Epithelial cell of prostate (primary cell): ENCODE measurements around the gene PHACTR4.
A peak's percentile ranks its signal among the peaks of the same experiment; 100 is the strongest.
"Not testable (repeated sequence)": the region's sequence is repeated elsewhere in the genome, so short reads cannot be mapped to it uniquely, and the experiment has no call there.

Experiments used
- DNase-seq: peaks from one replicate; pipeline ENCODE4 v3.0.0-alpha.2; 2011; ENCODE audit warnings: low read depth, low spot score
- H3K27ac ChIP-seq: fragments of 450-650 bp; 2 replicates; pipeline ENCODE4 v1.5.1; 2017; ENCODE audit warnings: mild to moderate bottlenecking

The PHACTR4 gene

DNA sequence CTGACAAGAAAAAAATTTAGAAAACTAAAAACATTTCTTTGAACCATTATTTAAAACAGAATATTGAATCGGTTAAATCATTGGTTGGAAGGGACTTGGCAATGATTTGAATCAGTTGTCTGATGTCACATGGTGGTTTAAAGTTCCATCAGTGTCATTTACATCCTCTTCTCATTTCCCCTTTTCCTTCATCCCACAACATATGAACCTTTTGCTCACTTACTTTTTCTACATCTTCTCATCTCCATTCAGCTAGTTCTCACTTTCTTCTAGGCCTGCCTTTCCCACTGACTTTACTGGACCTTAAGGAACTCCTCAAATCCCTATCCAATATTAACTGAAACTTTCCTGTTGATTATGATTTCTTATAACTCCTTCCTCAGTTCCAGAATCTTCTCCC, 58.5 kb downstream of the PHACTR4 start:
- DNase-seq, result no peak
- H3K27ac ChIP-seq, result no peak overlapping the region

DNA sequence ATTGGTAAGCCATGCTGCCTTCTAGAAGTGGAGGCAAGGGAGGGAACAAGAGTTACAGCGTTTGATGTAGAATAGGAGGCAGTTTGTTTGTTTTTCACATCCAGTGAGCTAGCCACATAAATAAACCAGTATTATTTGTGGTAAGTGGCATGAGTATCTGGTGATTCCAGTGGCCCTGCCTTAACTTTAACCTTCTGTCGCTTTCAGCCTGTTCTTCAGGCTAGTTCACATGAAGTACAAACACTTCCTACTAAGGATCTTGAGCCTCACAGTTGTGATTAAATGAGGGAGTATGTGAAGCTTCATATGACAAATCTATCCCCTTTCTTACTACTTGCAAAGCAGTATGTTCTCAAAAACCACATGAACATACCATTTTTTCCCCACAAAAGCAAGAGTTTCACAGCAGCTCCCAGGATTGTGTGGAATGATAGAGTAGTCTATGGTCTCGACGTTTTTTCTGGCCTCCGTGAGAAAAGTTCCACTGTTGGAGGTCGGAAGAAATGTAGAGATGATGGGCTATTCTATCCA, 59.5 kb downstream of the PHACTR4 start:
- DNase-seq, result no peak
- peak overlapping the region; percentile 4 for H3K27ac ChIP-seq

DNA sequence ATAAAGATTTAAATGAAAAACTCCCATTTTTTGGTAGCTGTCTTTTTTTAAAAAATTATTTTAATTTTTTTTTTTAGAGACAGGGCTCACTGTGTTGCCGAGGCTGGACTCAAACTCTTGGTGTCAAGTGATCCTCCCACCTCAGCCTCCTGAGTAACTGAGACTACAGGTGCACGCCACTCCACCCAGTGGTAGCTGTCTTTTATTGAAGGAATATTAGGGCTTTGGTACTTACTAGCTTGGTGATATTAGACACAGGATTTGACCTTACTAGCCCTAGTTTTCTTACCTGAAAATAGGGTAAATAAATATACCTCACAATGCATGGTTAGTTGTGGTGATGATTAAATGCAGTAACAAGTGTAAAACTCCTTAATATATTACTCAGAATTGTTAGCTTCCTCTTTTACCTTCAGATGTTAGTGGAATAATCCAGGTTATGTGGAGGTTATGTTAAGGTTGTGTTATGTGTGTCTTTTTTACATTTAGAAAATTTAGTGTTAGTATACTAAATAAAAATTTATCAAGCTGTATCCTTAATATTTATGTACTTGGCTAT, 66.8 kb downstream of the PHACTR4 start:
- H3K27ac ChIP-seq, result peak overlapping the region; percentile 80
- DNase-seq, result no peak

DNA sequence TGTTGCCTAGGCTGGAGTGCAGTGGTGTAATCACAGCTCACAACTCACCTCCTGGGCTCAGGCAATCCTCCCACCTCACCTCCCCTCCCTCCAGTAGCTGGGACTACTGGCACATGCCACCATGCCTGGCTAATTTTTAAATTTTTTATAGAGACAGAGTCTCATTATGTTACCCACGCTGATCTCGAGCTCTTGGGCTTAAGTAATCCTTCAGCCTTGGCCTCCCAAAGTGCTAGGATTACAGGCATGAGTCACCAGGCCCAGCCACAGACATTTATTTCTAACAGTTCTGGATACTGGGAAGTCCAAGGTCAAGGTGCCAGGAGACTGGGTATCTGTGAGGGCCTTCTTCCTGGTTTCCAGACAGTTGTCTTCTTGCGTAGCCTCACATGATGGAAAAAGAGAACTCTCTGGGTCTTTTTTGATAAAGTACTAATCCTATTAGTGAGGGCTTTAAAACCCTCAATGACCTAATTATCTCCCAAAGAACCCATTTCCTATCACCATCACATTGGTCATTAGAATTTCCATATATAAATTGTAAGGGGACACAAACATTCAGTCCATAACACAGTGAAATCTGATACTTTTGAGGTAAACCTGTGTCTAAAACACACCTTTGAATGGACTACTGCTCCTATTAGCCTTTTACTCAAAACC, 67.9 kb downstream of the PHACTR4 start:
- H3K27ac ChIP-seq, result peak overlapping the region; percentile 80
- DNase-seq, result no peak

DNA sequence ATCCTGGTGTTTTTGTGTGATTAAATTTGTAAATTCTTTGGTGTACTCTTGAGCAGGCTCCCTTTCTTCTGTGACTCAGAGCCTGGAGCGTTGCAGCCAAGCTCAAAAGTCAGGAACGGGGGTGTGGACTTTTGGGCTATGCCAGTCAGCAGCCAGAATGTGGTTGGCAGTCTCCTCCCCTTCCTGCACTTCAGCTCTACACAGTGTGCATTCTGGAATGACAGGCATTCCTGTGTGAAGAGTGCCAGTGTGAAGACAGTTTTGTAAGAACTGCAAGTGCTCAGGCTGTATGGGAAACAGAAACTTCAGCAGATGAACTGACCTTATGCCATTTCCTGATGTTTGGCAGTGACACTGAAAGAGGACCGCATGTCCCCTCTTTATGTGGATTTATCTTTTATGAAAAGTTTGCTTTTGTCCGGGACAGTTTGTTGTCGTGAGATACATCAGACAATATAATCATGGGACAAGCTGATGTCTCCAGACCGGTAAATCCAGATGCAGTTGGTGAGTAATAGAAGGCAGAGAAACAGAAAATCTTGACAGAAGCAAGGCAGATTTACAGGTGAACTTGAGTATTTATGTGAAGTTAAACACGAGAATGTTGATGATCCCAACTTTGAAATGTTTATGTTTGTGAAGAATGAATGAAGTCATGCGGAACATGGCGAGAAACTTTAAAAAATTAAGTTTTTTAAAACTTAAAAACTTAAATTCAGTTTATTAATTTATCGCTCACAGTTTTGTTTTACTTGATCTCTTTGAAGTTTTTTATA, 68.6 kb downstream of the PHACTR4 start:
- peak overlapping the region; percentile 80 for H3K27ac ChIP-seq
- DNase-seq, result peak; percentile 93

DNA sequence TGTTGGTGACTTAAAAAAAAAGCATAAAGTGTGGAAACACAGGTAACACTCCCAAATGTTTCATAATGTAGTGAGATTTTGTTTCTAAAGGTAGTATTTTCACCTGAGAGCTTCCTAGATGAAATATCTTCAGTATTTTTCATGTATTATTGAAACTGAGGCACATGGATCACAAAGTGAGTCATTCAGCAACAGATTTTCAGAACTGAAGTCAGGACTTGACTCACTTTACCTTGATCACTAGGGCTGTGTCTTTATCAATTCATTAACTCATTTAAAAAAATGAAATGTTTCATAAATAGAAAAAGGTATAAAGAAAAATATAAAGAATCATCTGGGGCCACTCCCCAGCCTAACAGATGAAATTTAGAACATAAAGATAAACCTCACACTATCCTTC, 69.8 kb downstream of the PHACTR4 start:
- peak overlapping the region; percentile 80 for H3K27ac ChIP-seq

DNA sequence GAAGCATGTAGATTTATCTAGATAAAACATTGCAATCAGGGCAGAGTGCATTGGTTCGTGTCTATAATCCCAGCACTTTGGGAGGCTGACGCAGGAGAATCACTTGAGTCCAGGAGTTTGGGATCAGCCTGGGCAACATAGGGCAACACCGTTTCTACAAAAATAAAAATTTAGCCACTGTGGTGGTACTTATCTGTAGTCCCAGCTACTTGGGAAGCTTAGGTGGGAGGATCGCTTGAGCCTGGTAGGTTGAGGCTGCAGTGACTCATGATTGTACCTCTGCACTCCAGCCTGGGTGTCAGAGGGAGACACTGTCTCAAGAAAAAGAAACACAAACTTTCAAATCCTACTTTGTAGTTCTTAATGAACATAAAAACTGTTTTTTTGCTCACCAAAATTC, 72.1 kb downstream of the PHACTR4 start:
- no peak overlapping the region for H3K27ac ChIP-seq
- no peak for DNase-seq

More for the DNA sequence above, 69.8 kb downstream of the PHACTR4 start:
- no peak for DNase-seq

DNA sequence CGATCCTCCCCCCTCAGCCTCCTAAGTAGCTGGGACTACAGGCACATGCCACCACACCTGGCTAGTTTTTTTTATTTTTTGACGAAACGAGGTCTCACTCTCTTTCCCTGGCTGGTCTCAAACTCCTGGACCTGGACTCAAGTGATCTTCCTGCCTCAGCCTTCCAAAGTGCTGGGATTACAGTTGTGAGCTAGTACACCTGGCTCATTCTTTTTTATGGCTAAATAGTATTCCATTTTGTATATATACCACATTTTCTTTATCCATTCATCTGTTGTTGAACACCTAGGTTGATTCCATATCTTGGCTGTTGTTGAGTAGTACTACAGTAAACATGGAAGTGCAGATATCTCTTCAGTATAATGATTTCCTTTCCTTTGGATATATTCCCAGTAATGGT, 74.0 kb downstream of the PHACTR4 start:
- peak overlapping the region; percentile 16 for H3K27ac ChIP-seq
- DNase-seq, result no peak

DNA sequence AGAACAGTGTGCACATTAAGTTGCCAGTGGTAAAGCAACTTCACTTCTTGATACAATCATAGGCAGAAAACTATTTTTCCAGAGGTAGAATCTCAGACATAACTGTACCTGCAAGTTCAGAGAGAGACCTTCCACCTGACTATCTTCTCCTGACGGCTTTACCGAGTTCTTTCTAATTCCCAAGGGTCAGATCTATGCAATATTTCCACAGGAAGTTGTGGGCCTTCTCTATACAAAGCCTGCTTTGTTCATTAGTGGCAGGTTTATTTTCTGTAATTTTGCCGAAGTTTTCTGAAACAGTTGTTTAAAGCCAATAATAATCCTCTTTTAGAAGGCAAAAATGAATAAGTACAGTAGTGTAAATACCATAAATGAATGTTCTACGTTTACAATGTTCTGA, 78.1 kb downstream of the PHACTR4 start:
- no peak overlapping the region for H3K27ac ChIP-seq
- DNase-seq, result no peak

DNA sequence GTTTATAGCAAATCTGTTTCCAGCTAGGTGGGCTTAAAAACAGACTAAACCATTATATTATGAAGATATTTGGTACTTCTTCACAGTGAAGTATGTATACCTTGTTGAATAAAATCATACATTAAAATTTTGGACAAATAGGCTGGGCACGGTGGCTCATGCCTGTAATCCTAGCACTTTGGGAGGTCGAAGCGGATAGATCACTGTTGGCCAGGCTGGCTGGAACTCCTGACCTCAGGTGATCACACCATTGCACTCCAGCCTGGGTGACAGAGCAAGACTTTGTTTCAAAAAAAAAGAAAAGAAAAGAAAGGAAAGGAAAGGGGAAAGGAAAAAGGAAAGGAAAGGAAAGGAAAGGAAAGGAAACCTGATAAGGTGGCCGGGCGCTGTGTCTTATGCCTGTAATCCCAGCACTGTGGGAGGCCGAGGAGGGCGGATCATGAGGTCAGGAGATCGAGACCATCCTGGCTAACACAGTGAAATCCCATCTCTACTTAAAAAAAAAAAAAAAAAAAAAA, 78.6 kb downstream of the PHACTR4 start:
- DNase-seq, H3K27ac ChIP-seq: not testable (repeated sequence)

DNA sequence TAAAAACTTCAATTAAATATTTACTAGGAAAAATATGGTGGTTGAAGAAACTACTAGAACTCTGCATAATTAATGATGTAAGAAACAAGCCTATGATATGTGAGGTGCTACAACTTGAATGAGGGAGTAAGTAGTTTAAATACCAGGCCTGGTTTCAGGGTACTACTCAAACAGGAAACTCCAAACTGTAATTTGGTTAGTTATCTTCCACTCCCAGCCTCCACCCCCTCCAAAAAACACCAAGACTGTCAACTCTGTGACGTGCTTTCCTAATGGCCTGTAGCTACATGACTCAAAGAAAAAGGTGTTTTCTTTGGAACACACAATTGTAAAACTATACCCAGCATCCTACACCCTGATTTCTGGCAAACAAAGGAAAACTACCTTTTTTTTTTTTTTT, 80.4 kb downstream of the PHACTR4 start:
- DNase-seq, result no peak

DNA sequence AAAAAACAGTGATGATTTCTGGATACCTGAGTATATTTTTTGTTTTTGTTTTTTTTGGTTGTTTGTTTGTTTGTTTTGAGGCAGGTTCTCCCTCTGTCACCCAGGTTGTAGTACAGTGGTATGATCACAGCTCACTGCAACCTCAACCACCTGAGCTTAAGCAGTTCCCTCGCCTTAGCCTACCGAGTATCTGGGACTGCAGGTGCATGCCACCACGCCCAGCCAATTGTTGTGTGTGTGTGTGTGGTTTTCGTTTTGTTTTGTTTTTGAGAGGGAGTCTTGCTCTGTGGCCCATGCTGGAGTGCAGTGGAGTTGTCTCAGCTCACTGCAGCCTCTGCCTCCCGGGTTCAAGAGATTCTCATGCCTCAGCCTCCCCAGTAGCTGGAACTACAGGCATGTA, 81.0 kb downstream of the PHACTR4 start:
- peak overlapping the region; percentile 70 for H3K27ac ChIP-seq
- no peak for DNase-seq

More for the DNA sequence above, 80.4 kb downstream of the PHACTR4 start:
- peak overlapping the region; percentile 70 for H3K27ac ChIP-seq

DNA sequence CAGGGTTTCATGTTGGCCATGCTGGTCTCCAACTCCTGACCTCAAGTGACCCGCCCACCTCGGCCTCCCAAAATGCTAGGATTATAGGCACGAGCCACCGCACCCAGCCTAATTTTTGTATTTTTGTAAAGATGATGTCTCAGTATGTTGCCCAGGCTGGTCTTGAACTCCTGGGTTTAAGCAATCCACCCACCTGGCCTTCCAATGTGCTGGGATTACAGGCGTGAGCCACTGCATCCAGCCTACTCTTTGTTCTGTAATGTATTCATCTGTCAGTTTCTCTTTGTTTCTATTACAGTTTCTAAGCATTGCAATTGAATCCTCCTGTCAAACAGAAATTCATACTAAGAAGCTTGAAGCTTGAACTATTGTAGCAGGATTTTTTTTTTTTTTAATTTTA, 81.5 kb downstream of the PHACTR4 start:
- H3K27ac ChIP-seq, result no peak overlapping the region
- DNase-seq, result no peak

DNA sequence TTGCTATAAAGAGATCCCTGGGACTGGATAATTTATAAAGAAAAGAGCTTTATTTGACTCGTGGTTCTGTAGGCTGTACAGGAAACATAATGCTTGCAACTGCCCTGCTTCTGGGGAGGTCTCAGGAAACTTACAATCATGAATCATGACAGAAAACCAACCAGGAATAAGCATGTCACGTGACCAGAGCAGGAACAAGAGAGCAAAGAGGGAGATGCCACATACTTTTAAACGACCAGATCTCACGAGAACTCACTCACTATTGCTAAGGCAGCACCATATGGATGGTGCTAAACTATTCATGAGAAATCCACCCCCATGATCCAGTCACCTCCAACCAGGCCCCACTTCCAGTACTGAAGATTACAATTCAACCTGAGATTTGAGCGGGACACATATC, 86.5 kb downstream of the PHACTR4 start:
- DNase-seq, result no peak
- peak overlapping the region; percentile 12 for H3K27ac ChIP-seq

DNA sequence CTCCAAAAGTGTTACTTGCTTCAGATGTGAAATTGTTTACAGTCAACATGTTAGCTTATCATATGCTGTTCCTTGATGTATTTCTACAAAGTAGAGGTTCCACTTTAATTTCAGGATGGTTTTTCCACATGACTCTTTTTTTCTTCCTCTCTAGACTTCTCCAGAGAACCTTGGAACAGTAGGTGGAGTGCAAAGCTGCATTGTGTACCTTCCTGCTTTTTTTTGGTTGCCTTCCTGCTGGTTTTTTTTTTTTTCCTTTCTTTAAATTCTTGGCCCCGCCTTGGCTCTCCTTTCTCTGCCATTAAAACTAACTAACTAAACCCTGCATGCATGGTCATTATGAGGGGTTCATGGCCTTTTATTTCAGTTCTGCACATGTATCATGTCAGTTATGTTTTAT, 88.1 kb downstream of the PHACTR4 start:
- DNase-seq, result no peak
- H3K27ac ChIP-seq, result no peak overlapping the region

DNA sequence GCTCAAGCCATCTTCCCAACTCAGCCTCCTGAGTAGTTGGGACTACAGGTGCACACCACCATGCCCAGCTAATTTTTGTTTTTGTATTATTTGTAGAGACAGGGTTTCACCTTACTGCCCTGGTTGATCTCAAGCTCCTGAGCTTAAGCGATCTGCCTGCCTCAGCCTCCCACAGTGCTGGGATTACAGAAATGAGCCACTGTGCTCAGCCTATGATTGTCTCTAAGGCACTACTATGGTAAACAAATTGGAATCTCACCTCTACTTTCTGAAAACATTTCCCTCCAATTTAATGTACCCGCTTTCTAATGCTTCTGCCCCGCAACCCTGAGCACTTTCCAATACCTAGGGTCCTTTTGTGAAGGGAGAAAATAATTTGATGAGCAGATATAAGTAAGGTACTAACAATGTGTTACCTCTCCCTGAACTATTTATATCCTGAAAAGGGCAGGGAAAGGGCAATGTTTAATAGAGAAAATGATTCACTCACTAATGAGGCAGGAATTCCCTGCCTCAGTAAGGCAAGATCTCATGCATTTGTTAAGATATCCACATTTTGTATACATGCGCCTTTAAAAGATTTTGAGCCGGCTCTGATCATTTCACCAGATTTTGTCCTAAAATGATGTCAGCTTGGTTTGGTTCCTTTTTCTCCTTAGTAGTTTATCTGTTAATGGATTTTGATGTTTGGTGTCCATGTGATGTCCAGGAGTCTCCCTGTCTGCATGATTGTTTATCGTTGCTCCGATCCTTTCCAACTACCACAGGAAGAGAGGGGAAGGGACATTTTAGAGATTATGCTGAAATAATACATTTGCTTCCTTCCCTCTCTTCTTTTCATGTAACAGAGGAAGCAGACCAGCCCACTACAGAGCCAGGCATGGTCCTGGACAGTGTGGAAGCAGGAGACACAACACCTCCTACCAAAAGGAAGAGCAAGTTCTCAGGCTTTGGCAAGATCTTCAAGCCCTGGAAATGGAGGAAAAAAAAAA, 89.0 kb downstream of the PHACTR4 start:
- no peak overlapping the region for H3K27ac ChIP-seq
- DNase-seq, result no peak

DNA sequence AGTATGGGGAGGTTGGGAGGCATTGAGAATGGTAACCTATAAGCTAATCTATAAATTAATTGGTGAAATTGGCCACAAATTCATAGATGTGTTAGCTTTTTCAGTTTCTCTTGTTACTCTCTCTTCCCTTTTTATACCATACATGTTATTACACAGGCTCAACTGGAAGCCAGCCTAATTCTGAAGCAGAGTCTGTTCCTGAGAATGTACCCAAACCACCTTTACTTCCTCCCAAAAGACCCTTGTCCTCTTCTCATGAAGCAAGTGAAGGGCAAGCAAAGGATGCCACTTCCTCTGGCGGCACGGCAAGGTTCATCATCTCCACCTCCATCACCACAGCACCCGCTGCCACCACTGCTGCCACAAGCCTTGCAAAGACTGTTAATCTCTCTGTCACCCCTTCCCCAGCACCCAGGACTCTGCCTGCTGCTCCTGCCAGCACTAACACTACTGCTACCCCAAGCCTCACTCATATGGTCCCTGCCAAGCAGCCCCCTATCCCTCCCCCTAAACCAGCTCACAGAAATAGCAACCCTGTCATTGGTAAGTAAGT, 96.8 kb downstream of the PHACTR4 start:
- DNase-seq, result no peak

DNA sequence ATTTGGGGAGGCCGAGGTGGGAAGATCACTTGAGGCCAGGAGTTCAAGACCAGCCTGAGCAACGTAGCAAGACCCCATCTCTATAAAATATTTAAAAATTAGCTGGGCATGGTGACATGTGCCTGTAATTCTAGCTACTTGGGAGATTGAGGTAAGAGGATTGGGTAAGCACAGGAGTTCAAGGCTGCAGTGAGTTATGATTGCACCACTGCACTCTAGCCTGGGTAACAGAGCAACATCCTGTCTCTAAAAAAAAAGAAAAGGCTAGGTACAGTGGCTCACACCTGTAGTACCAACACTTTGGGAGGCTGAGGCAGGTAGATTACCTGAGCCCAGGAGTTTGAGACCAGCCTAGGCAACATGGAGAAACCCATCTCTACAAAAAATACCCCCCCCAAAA, 100.6 kb downstream of the PHACTR4 start:
- no peak for DNase-seq
- no peak overlapping the region for H3K27ac ChIP-seq

More for the DNA sequence above, 96.8 kb downstream of the PHACTR4 start:
- H3K27ac ChIP-seq, result no peak overlapping the region

DNA sequence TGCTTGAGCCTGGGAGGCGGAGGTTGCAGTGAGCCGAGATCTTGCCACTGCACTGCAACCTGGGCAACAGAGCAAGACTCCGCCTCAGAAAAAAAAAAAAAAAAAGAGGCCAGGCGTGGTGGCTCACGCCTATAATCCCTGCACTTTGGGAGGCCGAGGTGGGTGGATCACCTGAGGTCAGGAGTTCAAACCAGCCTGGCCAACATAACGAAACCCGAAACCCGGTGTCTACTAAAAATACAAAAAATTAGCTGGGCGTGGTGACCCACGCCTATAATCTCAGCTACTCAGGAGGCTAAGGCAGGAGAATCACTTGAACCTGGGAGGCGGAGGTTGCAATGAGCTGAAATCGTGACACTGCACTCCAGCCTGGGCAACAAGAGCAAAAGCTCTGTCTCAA, 110.0 kb downstream of the PHACTR4 start:
- H3K27ac ChIP-seq, DNase-seq: not testable (repeated sequence)

DNA sequence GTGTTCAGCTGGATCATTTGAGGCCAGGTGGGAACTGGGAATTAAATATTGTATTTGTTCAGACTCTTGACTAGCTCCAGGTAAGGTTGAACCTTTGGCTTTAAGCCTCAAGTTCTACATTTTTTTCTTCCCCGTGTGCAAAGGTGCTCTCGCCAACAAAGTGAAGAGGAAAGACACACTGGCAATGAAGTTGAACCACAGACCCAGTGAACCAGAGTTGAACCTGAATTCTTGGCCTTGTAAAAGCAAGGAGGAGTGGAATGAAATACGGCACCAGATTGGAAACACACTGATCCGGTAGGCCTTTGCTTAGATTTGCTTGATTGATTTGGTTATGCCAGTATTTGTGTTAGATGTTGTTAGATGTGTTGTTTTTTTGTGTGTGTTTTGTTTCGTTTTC, 110.8 kb downstream of the PHACTR4 start:
- H3K27ac ChIP-seq, result no peak overlapping the region
- DNase-seq, result no peak
